ENCODE measurements around the gene EMP3. TPM values are rescaled to one million over a fixed set of nuclear protein-coding genes. Genes with fewer than 3 reads are reported as not detected.

Gene EMP3
- total RNA-seq, 1 experiment from 2014 or later, result 171 TPM

- Histone ChIP-seq H3K9me3 (ENCODE audit: control insufficient read depth, insufficient read depth, low read depth, low read length) (no peaks in the 10 kb centered on the region), H3K36me3 (ENCODE audit: control insufficient read depth, insufficient read depth, low read length) (no peaks in the 10 kb centered on the region), H3K27ac (ENCODE audit: low read length) (peak overlapping the region; percentile 96), H3K27me3 (ENCODE audit: control insufficient read depth, insufficient read depth, low read length) (no peaks in the 10 kb centered on the region), H3K4me3 (ENCODE audit: low read depth in 2 of 2, low read length in 2 of 2) (peak overlapping the region; percentile 54 to 67), H3K4me1 (ENCODE audit: control insufficient read depth, insufficient read depth, low read length) (peaks cover 14% of the 10 kb centered on the region)
- CTCF ChIA-PET, result interaction anchor here (3.0 kb wide), 1 partner anchor 12 kb away, joined by 20 read pairs; no protein-coding TSS in a partner anchor
- in situ Hi-C loops (cut with HindIII; ENCODE audit: low pct_unique_long_range_greater_than_20kb, low sequenced_read_pairs) (no loop called here), intact Hi-C loops (cut with micrococcal nuclease; ENCODE audit: unreplicated experiment) (no loop called here)
- DNase-seq (ENCODE audit: low read depth, low spot score) (no peak), ATAC-seq (peak; percentile 73)
- TF ChIP-seq CTCF (IDR thresholded peaks at IDR 0.05) (no peak), POLR2AphosphoS5 (IDR thresholded peaks at IDR 0.05; ENCODE audit: low read depth, low read length) (peak; percentile 78), SIN3A (IDR thresholded peaks at IDR 0.05; ENCODE audit: borderline replicate concordance, insufficient read depth, low read depth, low read length) (no peak), REST (IDR thresholded peaks at IDR 0.05; ENCODE audit: insufficient read depth in 1 of 2, low read depth in 2 of 2, low read length in 1 of 2) (no peak), TCF7L2 (IDR thresholded peaks at IDR 0.05; ENCODE audit: low read depth, low read length) (peak; percentile 38; the same call in 1 of the 2 replicates)
- BruUV-seq (replicated peaks), result no TSS peak
- POLR2A ChIA-PET, result interaction anchor here (1.9 kb wide), 1 partner anchor 11 kb away, joined by 4 read pairs; no protein-coding TSS in a partner anchor
These were observed 3.4 kb upstream of the EMP3 start for GRCh38 chr19:48321622-48322591.

- Histone ChIP-seq H3K36me3 (ENCODE audit: control insufficient read depth, insufficient read depth, low read length) (no peaks in the 10 kb centered on the region), H3K27ac (ENCODE audit: low read length) (no peak overlapping the region), H3K27me3 (ENCODE audit: control insufficient read depth, insufficient read depth, low read length) (no peaks in the 10 kb centered on the region), H3K4me1 (ENCODE audit: control insufficient read depth, insufficient read depth, low read length) (peaks cover 7% of the 10 kb centered on the region), H3K9me3 (ENCODE audit: control insufficient read depth, insufficient read depth, low read depth, low read length) (no peaks in the 10 kb centered on the region), H3K4me3 (ENCODE audit: low read depth in 2 of 2, low read length in 2 of 2) (no peak overlapping the region)
- POLR2A ChIA-PET, result no interaction called here
- in situ Hi-C loops (cut with HindIII; ENCODE audit: low pct_unique_long_range_greater_than_20kb, low sequenced_read_pairs) (no loop called here), intact Hi-C loops (cut with micrococcal nuclease; ENCODE audit: unreplicated experiment) (no loop called here)
- ATAC-seq (no peak), DNase-seq (ENCODE audit: low read depth, low spot score) (no peak)
- no peak for TF ChIP-seq POLR2AphosphoS5 (IDR thresholded peaks at IDR 0.05; ENCODE audit: low read depth, low read length)
- no peak for TF ChIP-seq REST (IDR thresholded peaks at IDR 0.05; ENCODE audit: insufficient read depth in 1 of 2, low read depth in 2 of 2, low read length in 1 of 2)
- TF ChIP-seq CTCF (IDR thresholded peaks at IDR 0.05), result no peak
- no peak for TF ChIP-seq TCF7L2 (IDR thresholded peaks at IDR 0.05; ENCODE audit: low read depth, low read length)
- no peak for TF ChIP-seq SIN3A (IDR thresholded peaks at IDR 0.05; ENCODE audit: borderline replicate concordance, insufficient read depth, low read depth, low read length)
- CTCF ChIA-PET, result no interaction called here
- no TSS peak for BruUV-seq (replicated peaks)
These were observed 4.0 kb downstream of the EMP3 start for GRCh38 chr19:48329167-48329891.
